ENCODE results near the gene LGSN.
"Not testable (repeated sequence)": the region's sequence is repeated elsewhere in the genome, so short reads cannot be mapped to it uniquely, and the experiment has no call there.

Gene LGSN, protein sequence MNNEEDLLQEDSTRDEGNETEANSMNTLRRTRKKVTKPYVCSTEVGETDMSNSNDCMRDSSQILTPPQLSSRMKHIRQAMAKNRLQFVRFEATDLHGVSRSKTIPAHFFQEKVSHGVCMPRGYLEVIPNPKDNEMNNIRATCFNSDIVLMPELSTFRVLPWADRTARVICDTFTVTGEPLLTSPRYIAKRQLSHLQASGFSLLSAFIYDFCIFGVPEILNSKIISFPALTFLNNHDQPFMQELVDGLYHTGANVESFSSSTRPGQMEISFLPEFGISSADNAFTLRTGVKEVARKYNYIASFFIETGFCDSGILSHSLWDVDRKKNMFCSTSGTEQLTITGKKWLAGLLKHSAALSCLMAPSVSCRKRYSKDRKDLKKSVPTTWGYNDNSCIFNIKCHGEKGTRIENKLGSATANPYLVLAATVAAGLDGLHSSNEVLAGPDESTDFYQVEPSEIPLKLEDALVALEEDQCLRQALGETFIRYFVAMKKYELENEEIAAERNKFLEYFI

DNA sequence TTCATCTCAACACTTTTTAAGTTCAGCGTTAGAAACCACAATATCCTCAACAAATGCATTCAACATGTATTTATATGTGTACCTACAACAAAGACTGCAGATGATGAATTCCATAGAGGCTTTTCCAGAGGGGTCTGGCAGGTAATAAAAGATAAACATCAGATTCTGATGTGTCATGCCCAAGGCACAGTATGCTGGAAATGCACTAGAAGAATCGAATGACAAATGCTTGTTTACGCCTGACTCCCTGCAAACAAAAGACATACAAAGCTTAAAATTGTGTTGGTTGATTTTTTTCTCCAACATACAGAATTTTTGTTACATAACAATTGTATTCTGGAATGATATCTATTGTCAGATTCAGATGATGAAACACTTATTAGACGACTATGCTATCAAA lies at the start of gene LGSN:
Gene LGSN, minus strand, starts transcription at position 45 of the 400 bp plus-strand sequence. Its CDS starts 40 bp downstream, at position 5.
- DNase-seq (ENCODE audit: low spot score): no peak

DNA sequence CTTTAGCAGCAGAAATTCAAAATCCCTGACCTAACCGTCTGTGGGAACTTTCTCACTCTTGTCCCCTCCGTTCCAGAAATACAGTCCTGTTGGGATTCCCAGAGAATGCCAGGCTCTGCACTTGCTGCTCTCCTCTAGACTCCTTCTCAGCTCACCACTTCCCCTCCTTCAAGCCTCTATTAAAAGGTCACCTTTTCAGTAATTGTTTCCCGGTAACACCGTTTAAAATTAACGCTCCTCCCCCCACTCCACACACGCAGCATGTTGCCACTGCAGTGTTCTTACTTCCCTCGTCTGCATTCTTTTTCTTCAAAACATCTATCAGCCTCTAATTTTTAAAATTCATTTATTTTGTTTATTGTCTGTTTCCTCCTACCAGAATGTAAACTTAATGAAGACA lies 48.6 kb upstream of the LGSN start:
- no peak for DNase-seq (ENCODE audit: low spot score)

DNA sequence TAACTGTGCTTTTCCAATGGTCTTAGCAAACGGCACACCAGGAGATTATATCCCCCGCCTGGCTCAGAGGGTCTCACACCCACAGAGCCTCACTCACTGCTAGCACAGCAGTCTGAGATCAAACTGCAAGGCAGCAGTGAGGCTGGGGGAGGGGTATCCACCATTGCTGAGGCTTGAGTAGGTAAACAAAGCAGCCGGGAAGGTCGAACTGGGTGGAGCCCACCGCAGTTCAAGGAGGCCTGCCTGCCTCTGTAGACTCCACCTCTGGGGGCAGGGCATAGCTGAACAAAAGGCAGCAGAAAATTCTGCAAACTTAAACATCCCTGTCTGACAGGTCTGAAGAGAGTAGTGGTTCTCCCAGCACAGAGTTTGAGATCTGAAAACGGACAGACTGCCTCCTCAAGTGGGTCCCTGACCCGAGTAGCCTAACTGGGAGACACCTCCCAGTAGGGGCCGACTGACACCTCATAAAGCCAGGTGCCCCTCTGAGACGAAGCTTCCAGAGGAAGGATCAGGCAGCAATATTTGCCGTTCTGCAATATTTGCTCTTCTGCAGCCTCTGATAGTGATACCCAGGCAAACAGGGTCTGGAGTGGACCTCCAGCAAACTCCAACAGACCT lies 42.8 kb upstream of the LGSN start:
- not testable (repeated sequence) for DNase-seq (ENCODE audit: low spot score)

DNA sequence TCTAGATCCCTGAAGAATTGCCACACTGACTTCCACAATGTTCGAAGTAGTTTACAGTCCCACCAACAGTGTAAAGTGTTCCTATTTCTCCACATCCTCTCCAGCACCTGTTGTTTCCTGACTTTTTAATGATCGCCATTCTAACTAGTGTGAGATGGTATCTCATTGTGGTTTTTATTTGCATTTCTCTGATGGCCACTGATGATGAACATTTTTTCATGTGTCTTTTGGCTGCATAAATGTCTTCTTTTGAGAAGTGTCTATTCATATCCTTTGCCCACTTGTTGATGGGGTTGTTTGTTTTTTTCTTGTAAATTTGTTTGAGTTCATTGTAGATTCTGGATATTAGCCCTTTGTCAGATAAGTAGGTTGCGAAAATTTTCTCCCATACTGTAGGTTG lies 37.6 kb upstream of the LGSN start:
- not testable (repeated sequence) for DNase-seq (ENCODE audit: low spot score)

DNA sequence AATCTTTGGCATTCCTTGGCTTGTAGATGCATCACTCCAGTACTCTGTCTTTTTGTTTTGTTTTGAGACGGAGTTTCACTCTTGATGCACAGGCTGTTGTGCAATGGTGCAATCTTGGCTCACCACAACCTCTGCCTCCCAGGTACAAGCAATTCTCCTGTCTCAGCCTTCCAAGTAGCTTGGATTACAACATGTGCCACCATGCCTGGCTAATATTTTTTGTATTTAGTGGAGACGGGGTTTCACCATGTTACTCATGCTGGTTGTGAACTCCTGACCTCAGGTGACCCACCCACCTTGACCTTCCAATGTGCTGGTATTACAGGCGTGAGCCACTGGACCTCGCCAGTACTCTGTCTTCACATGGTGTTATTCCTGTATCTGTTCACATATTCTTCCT lies 35.8 kb upstream of the LGSN start:
- DNase-seq (ENCODE audit: low spot score): no peak

DNA sequence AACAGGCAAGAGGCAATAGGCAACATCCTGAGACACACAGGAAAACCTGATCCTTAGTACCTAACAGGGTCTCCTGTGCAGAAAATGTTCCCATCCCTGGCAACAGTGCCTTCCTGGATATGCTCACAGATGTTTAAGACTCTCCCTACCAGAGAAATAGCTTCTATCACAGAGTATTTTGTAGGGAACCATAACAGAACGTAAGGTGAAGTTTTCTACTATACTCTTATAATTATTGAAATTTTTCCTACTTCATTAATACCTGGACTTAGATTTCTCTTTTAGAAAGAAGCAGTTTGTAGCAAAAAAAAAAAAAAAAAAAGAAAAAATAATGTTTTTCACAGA lies 33.5 kb upstream of the LGSN start:
- no peak for DNase-seq (ENCODE audit: low spot score)

DNA sequence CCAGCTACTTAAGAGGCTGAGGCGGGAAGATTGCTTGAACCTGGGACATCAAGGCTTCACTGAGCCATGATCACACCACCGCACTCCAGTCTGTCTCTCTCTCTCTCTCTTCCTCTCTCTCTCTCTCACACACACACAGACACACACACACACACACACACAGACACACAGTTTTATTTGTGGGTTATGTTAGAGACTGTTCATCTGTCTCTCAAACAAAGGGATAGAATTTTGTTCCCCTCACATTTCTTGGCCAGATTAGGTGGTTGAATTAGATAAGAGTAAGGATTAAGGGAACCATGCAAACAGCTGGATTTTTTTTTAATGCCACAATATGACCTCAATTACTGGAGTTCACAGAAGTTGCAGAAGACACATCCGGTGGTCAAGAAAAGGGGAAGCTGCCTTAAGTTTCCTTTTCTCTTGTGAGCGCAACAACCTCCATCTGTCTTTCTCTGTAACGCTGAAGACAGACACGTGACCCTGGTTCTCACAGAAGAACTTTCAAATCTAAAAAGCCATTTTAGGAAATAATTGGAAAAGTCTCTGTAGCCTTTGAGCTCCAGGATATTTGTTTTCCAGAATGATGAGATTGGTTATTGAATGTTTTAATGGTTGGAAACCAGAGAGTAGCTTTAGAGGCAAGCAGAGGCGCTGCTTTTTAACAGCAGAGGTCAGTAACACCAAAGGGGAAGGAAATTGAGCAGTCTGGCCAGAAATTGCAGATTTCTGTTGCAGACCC lies 32.9 kb upstream of the LGSN start:
- DNase-seq (ENCODE audit: low spot score): no peak

DNA sequence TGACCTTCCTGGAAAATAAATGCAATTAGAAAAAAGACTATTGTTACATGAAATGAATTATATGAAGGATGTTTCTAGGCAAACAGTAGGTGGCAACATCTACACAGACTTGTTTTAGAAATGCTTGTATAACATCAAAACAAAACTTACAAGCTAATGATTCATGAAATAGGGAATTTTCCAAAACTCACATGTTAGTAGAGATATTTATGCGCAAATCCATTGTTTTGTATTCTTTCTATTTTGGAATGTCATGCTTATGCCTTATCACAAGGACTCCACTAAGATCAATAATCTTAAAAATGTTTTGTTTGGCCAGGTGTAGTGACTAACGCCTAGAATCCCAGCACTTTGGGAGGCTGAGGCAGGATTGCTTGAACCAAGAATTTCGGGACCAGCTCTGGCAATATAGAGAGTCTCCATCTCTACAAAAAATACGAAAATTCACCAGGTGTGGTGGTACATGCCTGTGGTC lies 32.3 kb upstream of the LGSN start:
- DNase-seq (ENCODE audit: low spot score): no peak

DNA sequence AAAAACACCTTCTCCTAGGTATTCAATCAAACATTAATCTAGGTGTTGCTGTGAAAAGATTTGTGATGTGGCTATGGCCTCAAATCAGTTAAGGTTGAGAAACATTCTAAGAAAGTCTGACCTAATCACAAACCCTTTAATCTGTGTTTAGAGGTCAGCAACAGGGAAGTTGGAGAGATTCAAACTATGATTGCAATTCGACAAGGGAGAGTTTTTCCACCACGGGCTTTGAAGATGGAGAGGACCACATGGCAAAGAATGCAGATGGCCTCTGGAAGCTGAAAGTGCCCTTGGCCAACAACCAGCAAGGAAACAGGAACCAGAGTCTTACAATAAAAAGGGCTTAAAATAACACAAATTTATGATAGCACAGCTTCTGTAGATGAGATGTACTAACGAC lies 29.6 kb upstream of the LGSN start:
- DNase-seq (ENCODE audit: low spot score): no peak

DNA sequence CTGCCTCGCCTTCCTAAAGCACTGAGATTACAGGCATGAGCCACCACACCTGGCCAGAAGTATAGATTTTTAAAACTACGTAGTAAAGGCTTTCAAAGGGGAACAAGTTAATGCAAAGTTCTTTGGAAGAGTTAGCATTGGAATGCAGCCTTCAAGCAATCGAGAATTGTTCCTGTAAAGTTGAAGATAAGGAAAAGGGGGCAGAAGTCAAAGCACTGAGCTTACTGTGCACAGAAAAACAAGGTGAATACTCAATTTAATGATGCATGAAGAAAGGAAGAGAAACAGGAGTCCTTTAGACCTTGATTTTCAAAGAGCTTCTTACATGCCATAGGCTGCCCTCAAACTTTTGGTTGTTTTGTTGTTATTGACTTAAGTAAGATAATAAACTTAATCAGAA lies 29.1 kb upstream of the LGSN start:
- DNase-seq (ENCODE audit: low spot score): no peak

DNA sequence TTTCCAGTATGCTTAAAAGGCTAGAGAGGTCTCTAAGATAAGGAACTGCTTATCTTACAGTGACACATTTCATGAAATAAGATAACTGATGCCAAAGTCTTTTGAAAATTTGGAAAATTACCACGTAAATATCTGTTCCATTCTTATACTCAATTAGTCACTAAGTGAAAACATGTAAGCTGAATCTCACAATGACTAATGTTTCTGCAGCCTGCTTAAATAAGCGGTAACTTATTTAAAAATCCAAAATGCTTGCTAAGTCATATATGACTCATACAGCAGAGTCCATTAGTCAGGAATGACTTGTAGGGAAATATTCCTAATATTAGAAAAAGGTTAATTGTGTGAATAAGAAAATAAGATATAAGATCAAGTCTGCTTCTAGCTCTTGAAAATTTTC lies 27.8 kb upstream of the LGSN start:
- DNase-seq (ENCODE audit: low spot score): no peak

DNA sequence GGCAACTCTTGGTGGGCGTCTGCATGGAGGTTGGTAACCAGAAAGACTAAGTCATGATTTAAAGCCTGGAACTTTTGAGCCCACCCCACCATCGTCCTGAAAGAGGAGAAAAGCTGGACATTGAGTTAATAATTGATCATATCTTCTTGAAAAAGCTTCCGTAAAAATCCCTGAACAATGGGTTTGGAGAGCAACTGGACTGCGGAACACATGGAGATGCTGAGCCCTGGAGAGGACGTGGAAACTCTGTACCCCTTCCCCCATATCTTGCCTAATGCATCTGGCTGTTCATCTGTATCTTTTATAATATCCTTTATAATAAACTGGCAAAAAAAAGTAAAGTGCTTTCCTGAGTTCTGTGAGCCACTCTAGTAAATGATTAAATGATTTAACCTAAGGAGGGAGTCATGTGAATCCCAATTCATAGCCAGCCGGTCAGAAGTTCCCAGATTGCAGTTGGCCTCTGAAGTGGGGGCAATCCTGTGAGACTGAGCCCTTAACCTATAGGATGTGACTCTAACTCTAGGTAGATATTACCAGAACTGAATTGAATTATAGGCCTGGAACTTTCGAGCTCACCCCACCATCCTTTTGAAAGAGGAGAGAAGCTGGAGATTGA lies 26.5 kb upstream of the LGSN start:
- no peak for DNase-seq (ENCODE audit: low spot score)

DNA sequence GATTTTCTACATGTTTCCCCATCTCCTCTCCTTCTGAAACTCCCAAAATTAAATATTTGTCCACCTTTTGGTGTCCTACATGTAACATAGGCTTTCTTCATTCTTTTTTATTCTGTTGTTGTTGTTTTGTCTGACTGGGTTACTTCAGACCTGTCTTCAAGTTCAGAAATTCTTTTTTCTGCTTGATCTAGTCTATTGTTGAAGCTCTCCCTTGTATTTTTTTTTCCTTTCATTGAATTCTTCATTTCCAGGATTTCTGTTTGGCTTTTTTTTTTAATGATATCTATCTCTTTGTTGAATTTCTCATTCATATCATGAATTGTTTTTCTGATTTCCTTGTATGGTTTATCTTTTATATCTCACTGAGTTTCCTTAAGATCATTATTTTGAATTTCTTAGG lies 20.6 kb upstream of the LGSN start:
- DNase-seq (ENCODE audit: low spot score): no peak

DNA sequence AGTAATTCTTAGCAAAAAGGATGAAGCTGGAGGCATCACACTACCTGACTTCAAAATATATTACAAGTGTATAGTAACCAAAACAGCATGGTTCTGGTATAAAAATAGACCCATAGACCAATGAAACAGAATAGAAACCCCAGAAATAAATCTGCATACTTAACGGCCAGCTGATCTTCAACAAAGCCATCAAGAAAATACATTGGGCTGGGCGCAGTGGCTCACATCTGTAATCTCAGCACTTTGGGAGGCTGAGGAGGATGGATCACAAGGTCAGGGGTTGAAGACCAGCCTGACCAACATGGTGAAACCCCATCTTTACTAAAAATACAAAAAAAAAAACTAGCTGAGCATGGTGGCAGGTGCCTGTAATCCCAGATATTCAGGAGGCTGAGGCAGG lies 14.9 kb upstream of the LGSN start:
- not testable (repeated sequence) for DNase-seq (ENCODE audit: low spot score)

DNA sequence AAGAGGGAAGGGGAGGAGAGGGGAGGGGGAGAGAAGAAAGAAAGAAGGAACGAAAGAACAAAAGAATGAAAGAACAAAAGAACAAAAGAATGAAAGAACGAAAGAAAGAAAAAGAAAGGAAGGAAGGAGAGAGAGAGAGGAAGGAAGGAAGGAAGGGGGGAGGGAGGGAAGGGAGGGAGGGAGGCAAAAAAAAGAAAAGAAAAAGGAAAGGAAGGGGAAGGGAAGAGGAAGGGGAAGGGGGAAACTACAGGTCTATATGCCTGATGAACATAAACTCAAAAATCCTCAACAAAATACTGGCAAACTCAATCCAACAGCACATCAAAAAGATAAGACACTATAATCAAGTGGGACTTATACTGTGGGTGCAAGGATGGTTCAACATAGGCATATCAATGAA lies 13.7 kb upstream of the LGSN start:
- DNase-seq (ENCODE audit: low spot score): no peak

DNA sequence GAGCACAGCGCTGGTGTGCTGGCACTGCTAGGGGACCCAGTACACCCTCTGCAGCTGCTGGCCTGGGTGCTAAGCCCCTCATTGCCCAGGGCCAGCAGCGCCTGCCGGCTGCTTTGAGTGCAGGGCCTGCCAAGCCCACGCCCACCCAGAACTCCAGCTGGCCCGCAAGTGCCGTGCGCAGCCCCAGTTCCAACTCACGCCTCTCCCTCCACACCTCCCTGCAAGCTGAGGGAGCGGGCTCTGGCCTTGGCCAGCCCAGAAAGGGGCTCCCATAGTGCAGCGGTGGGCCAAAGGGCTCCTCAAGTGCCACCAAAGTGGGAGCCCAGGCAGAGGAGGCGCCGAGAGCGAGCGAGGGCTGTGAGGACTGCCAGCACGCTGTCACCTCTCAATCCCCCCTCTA lies 6.8 kb upstream of the LGSN start:
- DNase-seq (ENCODE audit: low spot score): not testable (repeated sequence)

DNA sequence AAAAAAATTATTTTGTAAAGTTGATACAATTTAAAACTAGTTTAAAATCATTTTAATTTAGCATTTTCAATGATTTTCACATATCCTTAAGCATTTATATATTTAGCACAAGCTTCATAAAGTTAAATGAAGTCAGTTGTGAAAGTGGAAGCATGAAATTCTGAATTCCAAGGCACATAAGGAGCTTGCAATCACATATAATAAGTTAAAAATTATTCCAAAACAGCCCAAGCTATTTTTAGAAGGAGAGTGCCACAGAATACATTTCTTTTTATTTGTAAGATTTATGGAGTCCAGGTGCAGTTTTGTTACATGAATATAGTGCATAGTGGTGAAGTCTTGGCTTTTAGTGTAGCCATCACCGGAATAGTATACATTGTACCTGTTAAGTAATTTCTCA lies 3.2 kb upstream of the LGSN start:
- DNase-seq (ENCODE audit: low spot score): no peak

DNA sequence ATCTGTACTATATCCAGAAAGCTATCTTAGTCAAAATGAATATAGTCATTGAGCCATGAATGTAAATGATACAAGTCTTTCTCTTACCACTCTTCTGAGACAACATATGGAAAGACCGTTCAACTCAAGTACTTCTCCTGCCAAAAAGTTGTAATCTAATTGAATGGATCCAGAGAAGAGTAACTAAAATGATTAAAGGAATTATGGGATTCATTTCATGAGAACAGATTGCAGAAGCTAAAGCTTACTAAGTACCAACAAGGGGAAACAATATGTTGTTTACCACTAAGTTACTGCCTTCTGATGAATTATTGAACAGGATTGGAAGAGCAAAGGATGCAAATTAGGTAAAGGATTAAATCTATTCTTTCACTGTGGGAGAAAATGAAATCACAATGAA lies 2.0 kb upstream of the LGSN start:
- DNase-seq (ENCODE audit: low spot score): no peak

DNA sequence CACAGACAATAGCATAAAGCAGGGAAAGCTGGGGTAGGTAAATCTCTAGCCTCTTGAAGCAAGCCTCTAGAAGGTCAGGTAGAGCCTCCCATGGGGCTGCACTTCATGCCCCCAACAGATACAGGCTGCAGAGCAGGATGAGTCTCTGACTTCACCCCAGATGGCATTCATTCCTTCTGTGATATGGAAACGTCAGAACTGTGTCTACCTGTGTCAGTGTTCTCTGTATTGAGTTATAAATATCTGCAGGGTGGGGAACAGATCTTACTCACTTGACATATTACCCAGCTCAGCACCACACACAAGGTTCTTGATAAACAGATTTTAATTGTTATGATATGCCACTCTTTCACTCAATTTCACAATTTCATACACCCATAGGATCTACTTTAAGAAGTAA lies 2.1 kb downstream of the LGSN start:
- DNase-seq (ENCODE audit: low spot score): no peak

DNA sequence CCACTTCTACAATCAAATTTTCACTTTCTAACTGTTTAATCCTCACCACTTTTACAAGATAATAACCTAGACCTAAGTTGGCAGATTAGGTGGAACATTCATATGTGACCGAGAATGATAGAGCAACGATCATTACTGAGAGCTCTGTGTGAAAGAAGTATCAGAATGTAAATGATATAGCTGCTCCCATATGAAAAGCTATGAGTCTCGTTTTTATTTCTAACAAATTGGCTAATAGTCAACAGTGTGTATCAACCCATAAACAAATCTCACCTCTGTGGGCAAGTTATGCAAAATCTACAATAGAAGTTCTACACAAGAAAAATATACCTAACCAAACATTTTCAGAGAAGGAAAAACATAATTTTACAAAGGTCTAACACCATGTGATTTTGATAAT lies 3.7 kb downstream of the LGSN start:
- DNase-seq (ENCODE audit: low spot score): no peak

DNA sequence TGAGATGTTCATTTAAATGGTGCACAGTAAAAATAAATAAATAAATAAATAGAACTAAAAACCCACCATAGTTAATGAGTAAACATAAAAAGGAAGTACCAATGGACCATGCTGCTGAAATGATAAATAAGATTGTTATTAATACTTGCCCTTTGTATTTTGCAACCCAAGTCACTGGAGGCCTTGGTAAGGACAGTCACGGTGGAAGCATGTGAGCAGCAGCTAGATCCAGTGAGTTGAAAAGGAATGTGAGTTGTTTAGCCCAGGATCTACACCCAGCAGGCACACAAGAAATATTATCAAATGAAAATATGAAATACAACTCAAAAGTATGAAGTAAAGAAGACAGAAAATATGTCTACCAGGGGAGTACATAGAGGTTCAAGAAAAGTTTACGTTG lies 6.7 kb downstream of the LGSN start:
- no peak for DNase-seq (ENCODE audit: low spot score)

DNA sequence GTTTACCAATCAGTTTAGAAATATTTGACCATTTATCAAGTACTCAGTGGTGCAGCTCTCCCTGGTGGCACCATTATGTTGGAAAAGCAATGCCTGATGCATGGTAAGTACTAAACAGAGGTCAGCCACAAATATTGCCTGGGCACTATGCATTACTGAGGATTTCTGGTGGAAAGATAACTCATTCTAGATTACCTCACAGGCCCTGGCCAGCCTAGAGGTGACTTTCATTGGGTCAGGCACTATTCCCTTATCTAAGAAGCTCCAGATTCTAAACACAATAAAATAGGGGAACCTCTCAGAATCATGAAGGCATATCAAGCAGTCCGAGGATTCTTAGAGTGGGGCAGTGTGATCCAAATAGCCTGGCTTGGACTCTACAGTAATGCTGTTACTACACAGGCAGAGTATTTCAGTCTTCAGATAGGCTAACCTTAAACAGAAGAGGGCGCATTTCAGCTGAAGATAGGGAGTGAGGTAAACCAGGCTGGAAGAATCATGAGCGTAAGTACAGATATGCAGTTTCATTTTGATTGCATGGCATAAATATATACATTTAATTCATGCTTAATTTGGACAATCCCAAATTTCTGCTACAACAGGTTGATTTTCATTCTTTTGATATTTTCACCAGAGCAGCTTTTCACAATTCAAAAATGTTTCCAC lies 12.1 kb downstream of the LGSN start:
- no peak for DNase-seq (ENCODE audit: low spot score)
